Measurements from ENCODE around the gene DHH. TPM values are rescaled to one million over a fixed set of nuclear protein-coding genes. Genes with fewer than 3 reads are reported as not detected.

Gene DHH
- polyA plus RNA-seq, 1 of the 3 experiments (the other 2 are of a cell fraction) = 0.13 TPM

DNA sequence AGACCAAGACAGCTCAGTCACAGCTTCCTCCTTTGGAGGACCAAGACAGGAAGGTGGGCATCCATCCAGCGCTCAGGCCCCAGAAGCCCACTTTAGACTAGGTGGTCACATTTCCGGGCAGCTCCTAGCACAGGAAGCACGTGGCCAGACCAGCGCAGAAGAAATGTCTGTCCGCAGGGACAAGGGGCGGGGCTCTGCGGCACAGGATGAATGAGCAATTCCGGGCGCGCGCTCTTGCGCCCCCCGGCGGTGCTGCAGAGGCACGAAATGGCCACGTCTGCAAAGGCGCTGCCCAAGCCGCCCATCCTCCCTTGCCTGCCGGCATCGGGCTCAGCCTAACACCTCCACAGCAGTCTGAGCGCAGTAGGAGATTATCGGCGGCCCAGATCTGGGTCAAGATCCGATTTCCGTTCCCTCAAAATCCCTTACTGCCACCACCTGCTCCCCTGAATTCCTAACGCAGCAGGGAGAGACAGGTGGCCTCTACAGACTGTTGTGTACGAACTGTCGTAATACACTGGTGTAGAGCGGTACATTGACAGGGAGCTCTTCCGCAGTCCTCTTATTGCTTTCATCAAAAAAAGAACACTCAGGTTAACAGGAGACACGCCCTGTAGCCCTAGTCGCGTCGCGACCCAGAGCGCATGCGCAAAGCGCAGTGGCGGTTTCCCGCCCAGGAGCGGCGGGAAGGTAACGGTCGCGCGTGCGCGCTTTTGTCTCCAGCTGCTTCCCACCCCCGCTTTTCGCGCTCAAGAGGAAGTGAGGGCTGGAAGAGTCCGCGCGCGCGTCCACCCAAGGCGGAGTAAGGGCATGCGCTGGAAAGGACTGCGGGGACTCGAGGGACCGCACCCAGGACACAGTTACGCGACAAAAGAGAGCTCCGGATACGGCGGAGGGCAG lies 35.8 kb upstream of the DHH start (continued):
- TF ChIP-seq, protein P1, sequence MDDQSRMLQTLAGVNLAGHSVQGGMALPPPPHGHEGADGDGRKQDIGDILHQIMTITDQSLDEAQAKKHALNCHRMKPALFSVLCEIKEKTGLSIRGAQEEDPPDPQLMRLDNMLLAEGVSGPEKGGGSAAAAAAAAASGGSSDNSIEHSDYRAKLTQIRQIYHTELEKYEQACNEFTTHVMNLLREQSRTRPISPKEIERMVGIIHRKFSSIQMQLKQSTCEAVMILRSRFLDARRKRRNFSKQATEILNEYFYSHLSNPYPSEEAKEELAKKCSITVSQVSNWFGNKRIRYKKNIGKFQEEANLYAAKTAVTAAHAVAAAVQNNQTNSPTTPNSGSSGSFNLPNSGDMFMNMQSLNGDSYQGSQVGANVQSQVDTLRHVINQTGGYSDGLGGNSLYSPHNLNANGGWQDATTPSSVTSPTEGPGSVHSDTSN (IDR thresholded peaks at IDR 0.05) = peak; percentile 33; the same call in 1 of the 2 replicates
- peak; percentile 77; the same call in 1 of the 2 replicates for TF ChIP-seq POLR2AphosphoS5 (IDR thresholded peaks at IDR 0.05; ENCODE audit: low read depth, low read length)
- no peak for TF ChIP-seq MEF2A (IDR thresholded peaks at IDR 0.05; ENCODE audit: borderline replicate concordance, low read depth)
- peak; percentile 58 for TF ChIP-seq YY1 (IDR thresholded peaks at IDR 0.05; ENCODE audit: low read depth)
- TF ChIP-seq, protein P2, sequence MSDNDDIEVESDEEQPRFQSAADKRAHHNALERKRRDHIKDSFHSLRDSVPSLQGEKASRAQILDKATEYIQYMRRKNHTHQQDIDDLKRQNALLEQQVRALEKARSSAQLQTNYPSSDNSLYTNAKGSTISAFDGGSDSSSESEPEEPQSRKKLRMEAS (IDR thresholded peaks at IDR 0.05; ENCODE audit: low read depth) = peak; percentile 98
- peak; percentile 95 for TF ChIP-seq SIN3A (IDR thresholded peaks at IDR 0.05; ENCODE audit: borderline replicate concordance, low read depth, low read length)
- no peak for TF ChIP-seq EZH2phosphoT487 (IDR thresholded peaks at IDR 0.05; ENCODE audit: borderline replicate concordance, low read depth)
- TF ChIP-seq, protein P3, sequence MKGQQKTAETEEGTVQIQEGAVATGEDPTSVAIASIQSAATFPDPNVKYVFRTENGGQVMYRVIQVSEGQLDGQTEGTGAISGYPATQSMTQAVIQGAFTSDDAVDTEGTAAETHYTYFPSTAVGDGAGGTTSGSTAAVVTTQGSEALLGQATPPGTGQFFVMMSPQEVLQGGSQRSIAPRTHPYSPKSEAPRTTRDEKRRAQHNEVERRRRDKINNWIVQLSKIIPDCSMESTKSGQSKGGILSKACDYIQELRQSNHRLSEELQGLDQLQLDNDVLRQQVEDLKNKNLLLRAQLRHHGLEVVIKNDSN (IDR thresholded peaks at IDR 0.05; ENCODE audit: borderline replicate concordance, low read depth) = peak; percentile 84
- TF ChIP-seq, protein P4, sequence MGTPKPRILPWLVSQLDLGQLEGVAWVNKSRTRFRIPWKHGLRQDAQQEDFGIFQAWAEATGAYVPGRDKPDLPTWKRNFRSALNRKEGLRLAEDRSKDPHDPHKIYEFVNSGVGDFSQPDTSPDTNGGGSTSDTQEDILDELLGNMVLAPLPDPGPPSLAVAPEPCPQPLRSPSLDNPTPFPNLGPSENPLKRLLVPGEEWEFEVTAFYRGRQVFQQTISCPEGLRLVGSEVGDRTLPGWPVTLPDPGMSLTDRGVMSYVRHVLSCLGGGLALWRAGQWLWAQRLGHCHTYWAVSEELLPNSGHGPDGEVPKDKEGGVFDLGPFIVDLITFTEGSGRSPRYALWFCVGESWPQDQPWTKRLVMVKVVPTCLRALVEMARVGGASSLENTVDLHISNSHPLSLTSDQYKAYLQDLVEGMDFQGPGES (IDR thresholded peaks at IDR 0.05; ENCODE audit: low read depth, low read length) = no peak
- TF ChIP-seq, protein P5, sequence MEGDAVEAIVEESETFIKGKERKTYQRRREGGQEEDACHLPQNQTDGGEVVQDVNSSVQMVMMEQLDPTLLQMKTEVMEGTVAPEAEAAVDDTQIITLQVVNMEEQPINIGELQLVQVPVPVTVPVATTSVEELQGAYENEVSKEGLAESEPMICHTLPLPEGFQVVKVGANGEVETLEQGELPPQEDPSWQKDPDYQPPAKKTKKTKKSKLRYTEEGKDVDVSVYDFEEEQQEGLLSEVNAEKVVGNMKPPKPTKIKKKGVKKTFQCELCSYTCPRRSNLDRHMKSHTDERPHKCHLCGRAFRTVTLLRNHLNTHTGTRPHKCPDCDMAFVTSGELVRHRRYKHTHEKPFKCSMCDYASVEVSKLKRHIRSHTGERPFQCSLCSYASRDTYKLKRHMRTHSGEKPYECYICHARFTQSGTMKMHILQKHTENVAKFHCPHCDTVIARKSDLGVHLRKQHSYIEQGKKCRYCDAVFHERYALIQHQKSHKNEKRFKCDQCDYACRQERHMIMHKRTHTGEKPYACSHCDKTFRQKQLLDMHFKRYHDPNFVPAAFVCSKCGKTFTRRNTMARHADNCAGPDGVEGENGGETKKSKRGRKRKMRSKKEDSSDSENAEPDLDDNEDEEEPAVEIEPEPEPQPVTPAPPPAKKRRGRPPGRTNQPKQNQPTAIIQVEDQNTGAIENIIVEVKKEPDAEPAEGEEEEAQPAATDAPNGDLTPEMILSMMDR (IDR thresholded peaks at IDR 0.05) = peak; percentile 87
- TF ChIP-seq JUND (IDR thresholded peaks at IDR 0.05) = no peak; the same call in 1 of the 2 replicates
- TF ChIP-seq, protein P6, sequence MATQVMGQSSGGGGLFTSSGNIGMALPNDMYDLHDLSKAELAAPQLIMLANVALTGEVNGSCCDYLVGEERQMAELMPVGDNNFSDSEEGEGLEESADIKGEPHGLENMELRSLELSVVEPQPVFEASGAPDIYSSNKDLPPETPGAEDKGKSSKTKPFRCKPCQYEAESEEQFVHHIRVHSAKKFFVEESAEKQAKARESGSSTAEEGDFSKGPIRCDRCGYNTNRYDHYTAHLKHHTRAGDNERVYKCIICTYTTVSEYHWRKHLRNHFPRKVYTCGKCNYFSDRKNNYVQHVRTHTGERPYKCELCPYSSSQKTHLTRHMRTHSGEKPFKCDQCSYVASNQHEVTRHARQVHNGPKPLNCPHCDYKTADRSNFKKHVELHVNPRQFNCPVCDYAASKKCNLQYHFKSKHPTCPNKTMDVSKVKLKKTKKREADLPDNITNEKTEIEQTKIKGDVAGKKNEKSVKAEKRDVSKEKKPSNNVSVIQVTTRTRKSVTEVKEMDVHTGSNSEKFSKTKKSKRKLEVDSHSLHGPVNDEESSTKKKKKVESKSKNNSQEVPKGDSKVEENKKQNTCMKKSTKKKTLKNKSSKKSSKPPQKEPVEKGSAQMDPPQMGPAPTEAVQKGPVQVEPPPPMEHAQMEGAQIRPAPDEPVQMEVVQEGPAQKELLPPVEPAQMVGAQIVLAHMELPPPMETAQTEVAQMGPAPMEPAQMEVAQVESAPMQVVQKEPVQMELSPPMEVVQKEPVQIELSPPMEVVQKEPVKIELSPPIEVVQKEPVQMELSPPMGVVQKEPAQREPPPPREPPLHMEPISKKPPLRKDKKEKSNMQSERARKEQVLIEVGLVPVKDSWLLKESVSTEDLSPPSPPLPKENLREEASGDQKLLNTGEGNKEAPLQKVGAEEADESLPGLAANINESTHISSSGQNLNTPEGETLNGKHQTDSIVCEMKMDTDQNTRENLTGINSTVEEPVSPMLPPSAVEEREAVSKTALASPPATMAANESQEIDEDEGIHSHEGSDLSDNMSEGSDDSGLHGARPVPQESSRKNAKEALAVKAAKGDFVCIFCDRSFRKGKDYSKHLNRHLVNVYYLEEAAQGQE (IDR thresholded peaks at IDR 0.05; ENCODE audit: low read depth, low read length) = peak; percentile 14; the same call in 1 of the 2 replicates
- no peak for TF ChIP-seq RXRA (IDR thresholded peaks at IDR 0.05; ENCODE audit: borderline replicate concordance, low read depth)
- TF ChIP-seq GABPA (IDR thresholded peaks at IDR 0.05; ENCODE audit: low read depth) = peak; percentile 67
- TF ChIP-seq USF2 (IDR thresholded peaks at IDR 0.05; ENCODE audit: borderline replicate concordance, low read depth, low read length) = peak; percentile 36; the same call in 1 of the 2 replicates
- TF ChIP-seq TAF1 (IDR thresholded peaks at IDR 0.05; ENCODE audit: borderline replicate concordance, low read depth, low read length) = peak; percentile 76; the same call in 1 of the 2 replicates

All from SK-N-SH (cell line).